Right ventricle myocardium inferior (tissue), 1 donor: ENCODE results near the gene VIP. TPM values are rescaled to one million over a fixed set of nuclear protein-coding genes. Genes with fewer than 3 reads are reported as not detected.
"Not testable (repeated sequence)": the region's sequence is repeated elsewhere in the genome, so short reads cannot be mapped to it uniquely, and the experiment has no call there.

ENCODE experiments used
- ATAC-seq: fragments of 200-7000 bp; cut with Tn5 transposase; one replicate; pipeline ENCODE4 v1.9.1; 2020; ENCODE audit warnings: mild to moderate bottlenecking, moderate library complexity
- DNase-seq: peaks from one replicate; pipeline ENCODE4 v3.0.0; 2021; ENCODE audit errors: missing footprints
- intact Hi-C: fragments of 100-400 bp; cut with DNase I; formaldehyde crosslinking; loops from one replicate; pipeline ENCODE4 v1.11.0; 2022
- long read RNA-seq: library from polyadenylated mRNA; unstranded; transcript quantifications from one replicate; pipeline ENCODE4 v2.0.0, GENCODE V29; 2021
- total RNA-seq: library from RNA; stranded (reverse); fragmentation: NEBNext Ultra II Directional; extraction: Animal tissue kit (Norgen Biotek cat#: 25700); gene quantifications from one replicate; pipeline ENCODE4 v1.2.1, GENCODE V29; 2021
- donor health status: DM: no; HTN: yes; CAD: no; lungs with severe emphysema.

The VIP gene
- total RNA-seq = 0.41 TPM
- long read RNA-seq, partial matches to known transcripts = 0 of 1 reads
- long read RNA-seq, other reads (novel, unspliced or antisense) = 0 of 1 reads

- intact Hi-C loops = no loop called here
- ATAC-seq = no peak
- DNase-seq = no peak
These were observed at the start of gene VIP for GRCh38 chr6:152750694-152751093. VIP (plus strand) TSS chr6:152750797; CDS start chr6:152752178, 1,381 bp downstream.

GRCh38 chr6:152701081-152701862 lies 49.3 kb upstream of the VIP start:
- no peak for DNase-seq
- intact Hi-C loops = no loop called here
- ATAC-seq = no peak

- intact Hi-C loops = no loop called here
- ATAC-seq = no peak
These were observed 48.7 kb upstream of the VIP start for GRCh38 chr6:152701863-152702401.

DNA sequence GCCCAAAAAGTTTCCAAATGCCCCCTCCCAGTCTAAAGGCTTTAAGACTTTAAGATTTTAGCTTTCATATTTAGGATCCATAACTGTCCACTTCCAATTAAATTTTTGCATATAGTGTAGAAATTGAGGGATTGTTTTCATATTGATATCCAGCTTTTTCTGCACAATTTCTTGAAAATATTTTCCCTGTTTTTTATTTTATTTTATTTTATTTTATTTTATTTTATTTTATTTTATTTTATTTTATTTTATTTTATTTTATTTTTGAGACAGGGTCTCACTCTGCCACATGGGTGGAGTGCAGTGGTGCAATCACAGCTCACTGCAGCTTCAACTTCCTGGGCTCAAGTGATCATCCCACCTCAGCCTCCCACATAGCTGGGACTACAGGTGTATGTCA lies 46.8 kb upstream of the VIP start:
- DNase-seq, intact Hi-C loops, ATAC-seq: not testable (repeated sequence)

More at GRCh38 chr6:152701863-152702401, 48.7 kb upstream of the VIP start:
- no peak for DNase-seq

DNA sequence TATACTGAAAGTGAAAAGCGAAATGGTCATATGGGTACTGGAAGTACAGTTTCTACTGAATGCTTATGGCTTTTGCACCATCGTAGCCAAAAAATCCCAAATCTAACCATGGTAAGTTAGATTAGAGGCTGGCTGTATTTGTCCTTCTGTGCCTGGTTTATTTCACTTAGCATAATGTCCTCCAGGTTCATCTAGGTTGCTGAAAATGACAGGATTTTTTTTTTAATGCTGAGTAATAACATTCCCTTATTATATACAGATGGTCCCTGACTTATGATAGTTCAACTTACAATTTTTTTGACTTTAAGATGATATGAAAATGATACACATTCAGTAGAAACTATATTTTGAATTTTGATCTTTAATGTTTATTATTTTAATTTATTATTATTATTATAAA lies 45.3 kb upstream of the VIP start:
- intact Hi-C loops = no loop called here
- DNase-seq = no peak
- no peak for ATAC-seq

DNA sequence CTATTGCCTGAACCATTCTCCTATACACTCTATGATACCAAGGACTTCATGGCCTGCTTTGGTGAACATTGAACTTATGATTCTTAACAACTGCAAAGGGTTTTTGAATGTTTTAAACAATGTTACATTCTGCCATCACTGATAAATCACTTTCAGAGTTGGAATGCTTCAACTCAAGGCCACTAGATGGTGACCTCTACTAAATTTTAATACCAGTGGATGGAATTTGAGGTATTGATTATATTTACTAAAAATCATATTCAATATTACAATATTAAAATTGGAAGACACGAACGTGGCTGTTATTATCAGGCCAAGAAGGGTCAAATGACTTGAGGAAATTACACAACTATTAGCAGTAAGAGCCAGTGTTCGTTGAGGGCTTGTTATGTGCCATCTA lies 34.3 kb upstream of the VIP start:
- DNase-seq (no peak), ATAC-seq (no peak)
- intact Hi-C loops = no loop called here

DNA sequence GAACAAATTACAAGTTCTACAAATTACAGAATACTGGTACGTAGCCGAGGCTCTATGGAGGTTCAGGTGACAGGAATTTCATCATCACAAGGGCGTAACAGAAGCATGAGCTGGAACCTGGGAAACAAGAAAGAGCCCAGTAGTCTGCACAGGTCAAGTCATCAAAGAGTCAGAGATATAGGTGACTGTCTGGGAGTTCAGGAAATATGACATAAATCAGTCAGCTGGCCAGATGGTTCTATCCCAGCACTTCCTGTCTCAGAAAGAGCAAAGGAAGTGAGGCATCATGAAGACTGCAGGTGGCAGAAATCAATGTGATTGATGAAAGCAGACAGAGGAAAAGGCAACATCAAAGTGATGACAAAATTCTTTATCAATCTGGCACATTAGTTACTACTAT lies 29.6 kb upstream of the VIP start:
- no peak for ATAC-seq
- intact Hi-C loops = no loop called here
- no peak for DNase-seq

GRCh38 chr6:152721956-152722355 lies 28.6 kb upstream of the VIP start:
- intact Hi-C loops = no loop called here
- ATAC-seq (no peak), DNase-seq (no peak)

DNA sequence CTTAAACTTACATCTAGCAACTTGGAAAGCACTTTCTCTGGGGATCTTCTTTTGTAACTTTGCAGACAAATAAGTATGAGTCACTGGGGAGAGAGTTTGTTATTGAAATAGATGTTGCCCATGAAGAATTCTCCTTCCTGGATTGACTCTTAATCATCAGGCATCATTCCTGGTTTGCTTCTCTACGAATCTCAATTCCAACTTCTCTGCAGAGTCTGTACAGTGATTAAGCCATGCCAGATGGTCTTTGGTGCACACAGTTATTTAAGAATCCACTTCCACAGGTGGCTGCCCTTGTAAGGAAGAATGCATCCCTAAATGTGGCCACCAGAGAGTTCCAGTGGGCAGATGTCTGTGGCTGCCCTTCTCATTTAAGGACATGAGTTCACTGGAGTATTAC lies 27.2 kb upstream of the VIP start:
- ATAC-seq (no peak), DNase-seq (no peak)

DNA sequence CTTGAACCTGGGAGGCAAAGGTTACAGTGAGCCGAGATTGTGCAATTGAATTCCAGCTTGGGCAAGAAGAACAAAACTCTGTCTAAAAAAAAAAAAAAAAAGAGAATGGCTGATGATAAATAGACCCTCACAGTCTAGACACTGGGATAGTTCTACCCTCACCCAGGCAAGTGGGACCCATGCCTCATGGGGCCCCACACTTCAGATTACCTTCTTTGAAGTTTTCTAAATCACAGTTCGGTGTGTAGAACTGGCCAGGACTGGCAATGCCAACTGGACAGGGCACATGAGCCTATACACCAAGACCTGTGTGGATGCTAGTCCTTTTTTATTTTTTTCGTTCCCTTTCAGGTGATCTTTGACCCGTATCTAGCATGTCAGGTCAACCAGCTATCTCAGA lies 24.3 kb upstream of the VIP start:
- no peak for ATAC-seq
- DNase-seq = no peak
- intact Hi-C loops = no loop called here

More for the DNA sequence above, 27.2 kb upstream of the VIP start:
- intact Hi-C loops = no loop called here

DNA sequence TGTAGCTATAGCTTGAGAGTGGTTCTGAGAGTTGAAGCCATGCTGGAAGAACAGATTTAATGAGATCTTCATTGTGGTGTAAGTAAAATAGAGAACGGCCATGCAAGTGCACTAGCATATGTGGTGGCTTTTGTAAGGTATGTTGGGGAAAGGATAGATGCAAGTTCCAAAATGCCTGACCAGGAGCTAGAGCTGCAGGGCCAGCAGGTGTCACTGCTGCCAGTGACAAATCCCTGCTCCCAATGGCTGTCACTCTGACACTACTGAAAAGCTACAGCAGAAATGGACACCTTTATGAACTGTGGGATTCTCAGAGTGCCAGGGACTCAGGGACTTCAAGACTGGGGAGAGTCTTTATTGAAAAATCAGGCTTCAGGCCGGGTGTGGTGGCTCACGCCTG lies 23.1 kb upstream of the VIP start:
- intact Hi-C loops = no loop called here
- no peak for ATAC-seq
- DNase-seq = no peak

GRCh38 chr6:152734630-152735029 lies 16.0 kb upstream of the VIP start:
- ATAC-seq (no peak), DNase-seq (no peak)
- intact Hi-C loops = no loop called here

GRCh38 chr6:152736687-152737273 lies 13.8 kb upstream of the VIP start:
- ATAC-seq (no peak), DNase-seq (no peak)
- intact Hi-C loops = no loop called here

DNA sequence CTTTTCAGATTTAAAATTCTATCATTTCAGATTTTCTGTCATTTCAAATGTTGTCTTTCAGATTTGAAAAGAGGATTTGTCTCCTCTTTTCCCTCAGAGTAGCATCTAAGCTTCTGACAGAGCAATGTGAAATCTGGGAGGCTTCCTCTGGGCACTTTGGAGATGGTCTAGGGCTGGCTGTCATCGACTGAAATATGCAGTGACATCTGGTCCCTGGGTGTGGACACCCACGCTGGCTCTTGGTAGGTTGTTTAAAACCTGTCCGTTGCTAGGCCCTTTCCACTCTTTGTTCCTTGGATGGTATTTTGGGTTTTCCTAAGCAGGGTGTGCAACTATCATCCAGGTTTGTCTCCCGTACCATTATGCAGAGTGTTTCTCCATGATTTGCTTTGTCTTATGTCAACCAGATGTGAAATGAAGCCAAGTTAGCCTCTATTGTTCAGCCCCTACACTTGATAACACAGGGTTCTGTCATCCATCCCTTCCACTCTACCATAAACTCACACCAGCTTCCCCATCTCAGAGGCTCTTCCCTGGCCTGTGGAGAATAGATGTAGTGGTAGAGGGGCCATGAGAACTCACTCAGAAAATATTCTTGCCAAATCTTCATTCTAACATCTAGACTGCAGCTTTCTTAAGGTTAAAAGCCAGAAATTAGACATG lies 5.0 kb upstream of the VIP start:
- no peak for DNase-seq
- intact Hi-C loops = loop anchor here (5.0 kb wide), 1 partner anchor 202 kb away; no protein-coding TSS in a partner anchor
- no peak for ATAC-seq

GRCh38 chr6:152746172-152746553 lies 4.4 kb upstream of the VIP start:
- no peak for ATAC-seq
- intact Hi-C loops = loop anchor here (5.0 kb wide), 1 partner anchor 201 kb away; no protein-coding TSS in a partner anchor
- no peak for DNase-seq

DNA sequence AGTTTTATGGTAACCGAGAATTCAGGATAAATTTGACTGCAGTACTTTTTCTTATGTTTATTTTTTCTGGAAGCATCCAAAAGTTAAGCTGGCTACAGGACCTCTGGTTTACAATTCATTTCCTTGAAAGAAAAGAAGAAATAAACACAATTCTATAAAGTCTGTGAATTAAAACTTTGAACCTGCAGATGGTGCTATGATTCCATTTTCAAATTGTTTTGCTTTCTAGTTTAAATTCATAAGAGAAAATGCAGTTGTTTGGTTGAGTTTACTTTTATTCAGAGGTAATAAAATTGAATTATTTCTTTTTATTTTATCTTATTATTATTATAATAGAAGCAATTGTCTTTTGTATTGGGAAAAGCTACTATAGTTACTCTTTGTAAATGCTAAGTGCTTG lies 1.8 kb upstream of the VIP start:
- DNase-seq (no peak), ATAC-seq (no peak)
- intact Hi-C loops = loop anchor here (5.0 kb wide), 1 partner anchor 198 kb away; no protein-coding TSS in a partner anchor

GRCh38 chr6:152749336-152749735 lies 1.3 kb upstream of the VIP start:
- intact Hi-C loops = loop anchor here (5.0 kb wide), 1 partner anchor 198 kb away; no protein-coding TSS in a partner anchor
- DNase-seq (no peak), ATAC-seq (no peak)

DNA sequence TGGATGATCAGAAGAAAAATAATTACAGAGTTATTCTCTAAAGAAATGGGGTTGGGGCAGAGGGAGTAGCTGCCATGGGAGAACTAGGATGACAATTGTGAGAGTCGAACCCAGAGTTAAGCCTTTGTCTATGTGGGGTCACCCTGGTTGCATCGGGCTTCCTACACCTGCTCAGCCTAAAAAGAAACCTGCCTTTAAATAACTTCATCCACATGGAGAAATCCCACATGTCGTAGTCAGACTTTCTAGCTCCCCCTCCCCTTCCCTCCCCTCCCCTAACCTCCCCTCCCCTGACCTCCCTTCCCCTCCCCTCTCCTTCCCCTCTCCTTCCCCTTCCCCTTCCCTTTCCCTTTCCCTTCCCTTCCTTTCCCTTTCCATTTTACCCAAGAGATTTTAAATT lies 14.7 kb downstream of the VIP start:
- no peak for ATAC-seq
- intact Hi-C loops = no loop called here
- no peak for DNase-seq

DNA sequence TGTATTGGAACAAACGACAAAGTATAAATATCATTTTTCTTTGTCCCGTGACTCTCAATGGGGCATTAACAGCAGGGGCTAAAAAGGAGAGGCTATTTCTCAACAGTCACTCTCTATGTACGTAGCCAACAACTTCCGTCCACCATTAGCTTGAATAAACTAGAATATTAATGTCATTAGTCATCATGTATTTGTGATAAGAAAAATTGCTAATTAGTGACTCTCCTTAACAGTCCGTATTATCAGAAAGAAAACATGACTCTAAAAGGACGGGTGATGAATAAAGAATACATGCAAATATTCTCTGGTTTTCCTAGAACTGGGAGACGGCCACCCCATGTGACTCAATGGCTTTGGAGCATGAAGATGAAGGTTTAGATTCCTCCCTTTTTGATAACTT lies 18.6 kb downstream of the VIP start:
- DNase-seq (no peak), ATAC-seq (no peak)
- intact Hi-C loops = no loop called here
